Measurements from ENCODE around the gene TNIK.

DNA sequence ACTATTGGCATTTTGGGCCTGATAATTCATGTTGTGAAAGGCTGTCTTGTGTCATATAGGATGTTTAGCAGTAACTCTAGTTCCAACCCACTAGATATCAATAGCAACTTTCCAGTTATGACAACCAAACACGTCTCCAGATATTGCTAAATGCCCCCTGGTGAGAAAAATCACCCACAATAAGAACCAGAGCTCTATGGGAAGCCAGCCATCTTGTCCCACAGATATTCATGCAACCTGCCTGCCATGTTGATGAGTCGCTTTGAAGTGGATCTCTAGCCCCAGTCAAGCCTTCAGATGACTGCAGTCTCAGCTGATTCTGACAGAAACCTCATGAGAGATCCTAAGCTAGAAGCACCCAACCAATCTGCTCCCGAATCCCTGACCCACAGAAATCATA is 5.6 kb upstream of the TNIK start:
- TF ChIP-seq CTCF (IDR thresholded peaks at IDR 0.05) (no peak), POLR2A (IDR thresholded peaks at IDR 0.05) (no peak)
